ENCODE results near the gene MUC4. TPM values are rescaled to one million over a fixed set of nuclear protein-coding genes. Genes with fewer than 3 reads are reported as not detected.
A peak's percentile ranks its signal among the peaks of the same experiment; 100 is the strongest.
"Not testable (repeated sequence)": the region's sequence is repeated elsewhere in the genome, so short reads cannot be mapped to it uniquely, and the experiment has no call there.

Gene MUC4
- total RNA-seq, 1 donor from 2014 or later: 0.60 TPM

DNA sequence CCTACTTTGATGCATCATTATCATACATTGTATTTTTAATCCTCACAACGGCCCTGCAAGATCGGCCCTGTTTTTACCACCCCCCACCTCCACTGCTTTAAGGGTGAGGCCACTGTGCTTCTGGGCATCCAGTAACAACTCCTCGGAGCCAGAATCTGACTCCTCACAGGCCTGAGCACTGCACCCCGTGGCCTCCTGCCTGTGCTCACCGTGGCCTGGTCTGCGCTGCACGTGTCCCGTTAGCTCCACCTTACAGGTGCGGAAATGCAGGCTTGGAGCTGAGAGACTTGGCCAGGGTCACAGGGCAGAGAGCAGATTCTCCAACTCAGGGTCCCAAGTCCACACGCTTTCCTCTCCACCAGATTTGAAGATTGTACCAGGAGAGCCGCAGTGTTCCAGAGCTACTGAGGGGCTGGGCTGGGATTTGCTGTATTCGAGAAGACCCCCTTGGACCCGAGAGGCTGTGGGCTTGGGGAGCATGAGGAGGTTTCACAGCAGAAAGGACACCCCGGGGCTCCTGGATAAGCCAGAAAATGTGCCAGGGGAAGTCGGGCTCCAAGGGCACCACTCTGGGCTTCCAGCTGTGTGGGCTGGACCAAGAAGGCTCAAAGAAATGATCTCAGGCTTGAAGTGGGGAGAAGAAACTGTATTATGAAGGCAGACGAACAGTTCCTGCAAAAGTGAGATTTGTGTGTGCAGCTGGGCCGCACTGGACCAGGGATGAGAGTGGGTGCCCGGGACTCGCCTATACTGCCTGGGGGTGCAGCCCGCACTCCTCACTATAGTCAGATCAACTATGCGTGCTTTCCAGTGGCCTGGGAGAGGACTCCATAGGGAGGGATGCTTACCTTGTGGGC, 89.4 kb downstream of the MUC4 start:
- peaks cover 24% of the 10 kb centered on the region for H3K4me1 Mint-ChIP-seq (ENCODE audit: low read depth)
- not testable (repeated sequence) for H3K27ac Mint-ChIP-seq; DNase-seq (ENCODE audit: low spot score, unreplicated experiment); H3K9me3 Mint-ChIP-seq (ENCODE audit: low read depth); H3K4me3 Mint-ChIP-seq (ENCODE audit: low read depth); H3K36me3 Mint-ChIP-seq (ENCODE audit: insufficient read depth)
- H3K27me3 Mint-ChIP-seq: peaks cover 15% of the 10 kb centered on the region

DNA sequence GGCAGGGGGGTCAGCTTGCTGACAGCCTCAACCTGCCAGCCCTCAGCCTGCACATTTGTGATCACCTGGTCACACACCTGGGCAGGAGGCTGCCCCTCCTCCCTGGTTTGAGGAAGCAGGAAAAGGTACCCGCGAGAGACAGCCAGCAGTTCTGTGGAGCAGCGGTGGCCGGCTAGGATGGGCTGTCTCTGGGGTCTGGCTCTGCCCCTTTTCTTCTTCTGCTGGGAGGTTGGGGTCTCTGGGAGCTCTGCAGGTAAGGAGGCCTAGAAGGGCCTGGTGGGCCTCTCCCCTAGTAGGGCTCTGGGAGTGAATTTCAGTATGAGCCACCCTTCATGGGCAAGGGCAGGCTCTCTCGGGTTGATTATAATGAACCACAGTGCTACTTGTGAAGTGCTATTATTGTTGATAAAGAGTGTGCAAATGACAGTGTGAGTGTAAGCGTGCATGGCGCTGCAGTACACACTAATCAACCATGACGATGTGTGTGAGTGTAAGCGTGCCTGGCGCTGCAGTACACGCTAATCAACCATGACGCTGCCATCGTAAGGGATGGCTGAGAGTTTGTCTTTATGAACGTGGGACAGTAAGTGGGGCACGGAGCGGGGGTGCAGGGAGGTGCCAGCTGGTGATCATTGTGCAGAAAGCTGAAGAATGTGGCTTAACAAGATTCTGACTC, 90.8 kb downstream of the MUC4 start, which contains the start of gene MUC20:
Gene MUC20, plus strand, starts transcription at position 148 of the 676 bp plus-strand sequence. Its CDS starts 30 bp downstream, at position 178.
- H3K36me3 Mint-ChIP-seq (ENCODE audit: insufficient read depth); H3K4me3 Mint-ChIP-seq (ENCODE audit: low read depth); DNase-seq (ENCODE audit: low spot score, unreplicated experiment); H3K9me3 Mint-ChIP-seq (ENCODE audit: low read depth): not testable (repeated sequence)
- H3K27me3 Mint-ChIP-seq: peaks cover 13% of the 10 kb centered on the region
- peak within 1 kb of the TSS; percentile 39 for H3K27ac Mint-ChIP-seq
- peaks cover 30% of the 10 kb centered on the region for H3K4me1 Mint-ChIP-seq (ENCODE audit: low read depth)

DNA sequence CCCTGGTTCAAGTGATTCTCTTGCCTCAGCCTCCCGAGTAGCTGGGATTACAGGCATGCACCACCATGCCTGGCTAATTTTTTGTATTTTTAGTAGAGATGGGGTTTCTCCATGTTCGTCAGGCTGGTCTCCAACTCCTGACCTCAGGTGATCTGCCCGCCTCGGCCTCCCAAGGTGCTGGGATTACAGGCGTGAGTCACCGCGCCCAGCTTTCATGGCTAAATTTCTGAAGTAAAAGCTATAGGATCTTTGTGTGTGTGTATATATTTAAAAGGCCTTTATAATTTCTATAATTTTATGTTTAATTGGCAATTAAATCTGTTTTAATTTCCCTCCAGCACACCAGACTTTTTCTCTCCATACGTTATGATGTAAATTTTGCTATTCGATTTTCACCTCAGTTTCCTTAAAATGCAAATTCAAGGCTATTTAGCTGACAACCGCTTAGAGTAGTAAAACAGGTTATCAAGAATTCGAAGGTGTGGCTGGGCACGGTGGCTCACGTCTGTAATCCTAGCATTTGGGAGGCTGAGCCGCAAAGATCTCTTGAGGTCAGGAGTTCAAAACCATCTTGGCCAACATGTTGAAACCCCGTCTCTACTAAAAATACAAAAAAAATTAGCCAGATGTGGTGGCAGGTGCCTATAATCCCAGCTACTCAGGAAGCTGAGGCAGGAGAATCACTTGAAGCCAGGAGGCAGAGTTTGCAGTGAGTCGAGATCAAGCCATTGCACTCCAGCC, 92.0 kb downstream of the MUC4 start:
- Mint-ChIP-seq H3K4me1 (ENCODE audit: low read depth) (peaks cover 30% of the 10 kb centered on the region), H3K36me3 (ENCODE audit: insufficient read depth) (peaks cover 11% of the 10 kb centered on the region), H3K27me3 (peaks cover 10% of the 10 kb centered on the region)
- not testable (repeated sequence) for H3K9me3 Mint-ChIP-seq (ENCODE audit: low read depth); H3K4me3 Mint-ChIP-seq (ENCODE audit: low read depth); DNase-seq (ENCODE audit: low spot score, unreplicated experiment); H3K27ac Mint-ChIP-seq

DNA sequence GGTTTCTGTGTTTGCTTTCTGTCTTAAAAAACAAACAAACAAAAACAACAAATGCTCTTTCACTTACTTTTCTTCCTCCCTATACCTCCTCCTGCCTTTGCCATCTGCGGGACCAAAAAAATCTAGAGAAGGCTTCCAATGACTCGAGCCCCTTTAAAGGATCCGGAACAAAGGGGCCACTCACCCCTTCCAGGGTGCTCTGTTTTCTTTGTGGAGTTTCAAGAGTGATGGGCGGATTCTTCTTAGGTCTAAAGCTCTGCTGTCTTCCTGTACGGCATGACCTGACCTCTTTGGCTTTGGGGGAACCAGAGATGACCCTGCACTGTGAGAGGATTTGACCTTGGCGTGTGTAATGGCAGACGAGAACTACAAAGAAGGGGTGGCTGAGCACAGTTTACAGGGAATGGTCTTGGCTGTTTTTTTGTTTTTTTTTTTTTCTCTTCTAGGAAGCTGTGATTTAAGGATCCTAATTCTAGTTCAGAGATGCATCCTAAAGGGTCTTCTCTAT, 93.2 kb downstream of the MUC4 start:
- TF ChIP-seq, protein P1, sequence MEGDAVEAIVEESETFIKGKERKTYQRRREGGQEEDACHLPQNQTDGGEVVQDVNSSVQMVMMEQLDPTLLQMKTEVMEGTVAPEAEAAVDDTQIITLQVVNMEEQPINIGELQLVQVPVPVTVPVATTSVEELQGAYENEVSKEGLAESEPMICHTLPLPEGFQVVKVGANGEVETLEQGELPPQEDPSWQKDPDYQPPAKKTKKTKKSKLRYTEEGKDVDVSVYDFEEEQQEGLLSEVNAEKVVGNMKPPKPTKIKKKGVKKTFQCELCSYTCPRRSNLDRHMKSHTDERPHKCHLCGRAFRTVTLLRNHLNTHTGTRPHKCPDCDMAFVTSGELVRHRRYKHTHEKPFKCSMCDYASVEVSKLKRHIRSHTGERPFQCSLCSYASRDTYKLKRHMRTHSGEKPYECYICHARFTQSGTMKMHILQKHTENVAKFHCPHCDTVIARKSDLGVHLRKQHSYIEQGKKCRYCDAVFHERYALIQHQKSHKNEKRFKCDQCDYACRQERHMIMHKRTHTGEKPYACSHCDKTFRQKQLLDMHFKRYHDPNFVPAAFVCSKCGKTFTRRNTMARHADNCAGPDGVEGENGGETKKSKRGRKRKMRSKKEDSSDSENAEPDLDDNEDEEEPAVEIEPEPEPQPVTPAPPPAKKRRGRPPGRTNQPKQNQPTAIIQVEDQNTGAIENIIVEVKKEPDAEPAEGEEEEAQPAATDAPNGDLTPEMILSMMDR (IDR thresholded peaks at IDR 0.05; ENCODE audit: unreplicated experiment): no peak
- H3K36me3 Mint-ChIP-seq (ENCODE audit: insufficient read depth): peaks cover 15% of the 10 kb centered on the region
- DNase-seq (ENCODE audit: low spot score, unreplicated experiment): no peak
- peaks cover 30% of the 10 kb centered on the region for H3K4me1 Mint-ChIP-seq (ENCODE audit: low read depth)
- peak overlapping the region; percentile 9 for H3K27ac Mint-ChIP-seq
- peaks cover 3% of the 10 kb centered on the region for H3K9me3 Mint-ChIP-seq (ENCODE audit: low read depth)
- H3K27me3 Mint-ChIP-seq: peaks cover 13% of the 10 kb centered on the region
- no peak overlapping the region for H3K4me3 Mint-ChIP-seq (ENCODE audit: low read depth)

DNA sequence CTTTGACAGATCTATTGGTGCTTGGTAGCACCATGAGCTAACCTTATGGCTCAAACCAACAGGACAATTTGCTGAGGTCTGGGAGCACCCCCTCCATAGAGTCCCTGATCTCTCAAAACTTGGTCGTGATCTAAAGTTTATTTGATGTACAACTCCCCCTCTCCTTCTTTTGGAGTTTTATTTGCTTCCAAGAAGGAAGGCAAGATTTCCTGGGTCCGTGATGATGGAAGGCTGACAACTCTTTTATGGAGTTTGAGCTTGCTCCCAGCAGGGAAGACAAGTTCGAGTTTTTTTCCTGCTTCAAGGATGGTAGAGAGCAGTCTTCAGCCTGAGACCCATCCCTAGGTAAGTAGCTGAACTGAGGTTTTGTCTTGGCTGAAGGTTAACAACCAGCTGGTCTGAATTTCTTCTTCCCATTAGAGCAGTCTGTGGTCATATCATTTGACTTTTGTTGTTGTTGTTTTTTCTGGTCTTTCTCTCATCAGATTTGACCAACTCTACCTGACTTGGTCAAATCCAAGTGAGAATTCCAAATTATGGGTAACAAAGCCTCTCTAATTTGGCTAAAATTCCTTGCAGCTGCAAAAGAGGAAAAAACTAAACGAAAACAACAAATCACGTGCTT, 93.8 kb downstream of the MUC4 start:
- TF ChIP-seq, protein P1 (IDR thresholded peaks at IDR 0.05; ENCODE audit: unreplicated experiment): no peak
- peaks cover 30% of the 10 kb centered on the region for H3K4me1 Mint-ChIP-seq (ENCODE audit: low read depth)
- H3K27me3 Mint-ChIP-seq: peaks cover 13% of the 10 kb centered on the region
- H3K4me3 Mint-ChIP-seq (ENCODE audit: low read depth): no peak overlapping the region
- H3K27ac Mint-ChIP-seq: no peak overlapping the region
- H3K36me3 Mint-ChIP-seq (ENCODE audit: insufficient read depth): peaks cover 15% of the 10 kb centered on the region
- peaks cover 3% of the 10 kb centered on the region for H3K9me3 Mint-ChIP-seq (ENCODE audit: low read depth)
- no peak for DNase-seq (ENCODE audit: low spot score, unreplicated experiment)

DNA sequence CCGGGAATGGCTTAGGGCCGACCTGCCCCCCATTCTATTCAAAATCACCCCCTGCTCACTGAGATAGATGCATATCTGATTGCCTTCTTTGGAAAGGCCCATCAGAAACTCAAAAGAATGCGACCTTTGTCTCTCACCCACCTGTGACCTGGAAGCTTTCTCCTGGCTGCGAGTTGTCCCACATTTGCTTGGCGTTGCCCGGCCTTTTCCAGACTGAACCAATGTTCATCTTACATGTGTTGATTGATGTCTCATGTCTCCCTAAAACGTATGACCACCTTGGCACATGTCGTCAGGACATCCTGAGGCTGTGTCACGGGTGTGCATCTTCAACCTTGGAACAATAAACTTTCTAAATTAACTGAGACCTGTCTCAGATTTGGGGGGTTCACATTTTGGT, 94.3 kb downstream of the MUC4 start:
- H3K4me3 Mint-ChIP-seq (ENCODE audit: low read depth): no peak overlapping the region
- peak overlapping the region; percentile 1 for H3K27ac Mint-ChIP-seq
- TF ChIP-seq, protein P1 (IDR thresholded peaks at IDR 0.05; ENCODE audit: unreplicated experiment): no peak
- peaks cover 15% of the 10 kb centered on the region for H3K36me3 Mint-ChIP-seq (ENCODE audit: insufficient read depth)
- H3K27me3 Mint-ChIP-seq: peaks cover 13% of the 10 kb centered on the region
- H3K4me1 Mint-ChIP-seq (ENCODE audit: low read depth): peaks cover 30% of the 10 kb centered on the region
- peaks cover 3% of the 10 kb centered on the region for H3K9me3 Mint-ChIP-seq (ENCODE audit: low read depth)
- no peak for DNase-seq (ENCODE audit: low spot score, unreplicated experiment)
